GM23248 (cell line): ENCODE data around the gene LUZP1.

Experiments
- EZH2 ChIP-seq: fragments of 200-600 bp; sonication (generic); IDR thresholded peaks from 2 replicates; pipeline ENCODE4 v1.6.1; 2018; ENCODE audit warnings: antibody characterized with exemption, mild to moderate bottlenecking; ENCODE audit not compliant: insufficient read depth, poor library complexity, severe bottlenecking
- EZH2phosphoT487 ChIP-seq: fragments of 200-600 bp; sonication (generic); IDR thresholded peaks from 2 replicates; pipeline ENCODE4 v1.6.1; 2018; ENCODE audit warnings: antibody characterized with exemption, moderate library complexity, mild to moderate bottlenecking, low read depth; ENCODE audit not compliant: insufficient read depth

- no peak for TF ChIP-seq EZH2
- no peak for TF ChIP-seq EZH2phosphoT487
Measured at GRCh38 chr1:23177438-23178380, 9.1 kb upstream of the LUZP1 start.
